Measurements from ENCODE around the gene PARP14. TPM values are rescaled to one million over a fixed set of nuclear protein-coding genes. Genes with fewer than 3 reads are reported as not detected.

The PARP14 gene
- total RNA-seq, 1 experiment from 2014 or later: 17.4 TPM

DNA sequence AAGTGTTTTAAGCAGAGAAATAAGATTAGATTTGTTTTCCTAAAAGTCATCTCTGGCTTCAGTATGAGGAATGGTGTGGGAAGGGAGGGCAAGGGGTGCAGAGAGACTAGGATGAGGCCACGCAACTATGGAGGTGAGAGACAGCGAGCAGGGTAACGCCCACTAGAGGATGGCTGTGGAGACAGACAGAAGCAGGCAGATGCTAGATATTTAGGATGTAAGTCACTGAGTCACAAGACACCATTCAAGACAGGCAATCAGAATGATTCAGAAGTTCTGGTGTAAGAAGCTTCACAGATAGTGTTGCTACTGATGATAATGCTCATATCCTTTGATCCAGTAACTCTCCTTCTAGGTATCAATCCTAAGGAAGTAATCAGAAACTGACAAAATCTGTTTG lies 93.9 kb downstream of the PARP14 start:
- H3K14ac ChIP-seq (ENCODE audit: insufficient read depth, low read length): no peak overlapping the region
- no peak for DNase-seq

More for the DNA sequence above, 93.9 kb downstream of the PARP14 start:
- no peaks in the 10 kb centered on the region for H3K27me3 ChIP-seq (ENCODE audit: insufficient read depth, low read length)
- H3K9ac ChIP-seq (ENCODE audit: extremely low read depth, insufficient read length, low read length): no peak overlapping the region
- no peak overlapping the region for H2AFZ ChIP-seq (ENCODE audit: low read length)
- WGBS (ENCODE audit: extremely low coverage, insufficient read length, low lambda C conversion rate): no CpG with 5 or more reads among the region's 3 CpGs
- no peak overlapping the region for H3K23ac ChIP-seq (ENCODE audit: insufficient read length, low read depth, low read length)
- no peak overlapping the region for H3K56ac ChIP-seq (ENCODE audit: insufficient read length, low read depth, low read length)
- no peak overlapping the region for H3K4ac ChIP-seq (ENCODE audit: low read depth, low read length)
- H4K8ac ChIP-seq (replicated peaks; ENCODE audit: insufficient read length, low read depth, low read length): no peak overlapping the region
- Mint-ChIP-seq H3K4me1 (peaks cover 11 to 17% of the 10 kb centered on the region in 2 experiments), H3K9me3 (no peaks in the 10 kb centered on the region; a peak in 1 of 5 replicates), H3K27me3 (ENCODE audit: low read depth) (no peaks in the 10 kb centered on the region), H3K27ac (peak overlapping the region in 1 of 3 experiments; percentile 71; a peak in 1 of 7 replicates), H3K4me3 (no peak overlapping the region), H3K36me3 (ENCODE audit: insufficient read depth in 1 of 3, low read depth in 3 of 3) (peaks cover 0 to 4% (median 0%) of the 10 kb centered on the region in 3 experiments; a peak in 2 of 7 replicates)
- H3K79me2 ChIP-seq (ENCODE audit: insufficient read depth, low read length): no peaks in the 10 kb centered on the region
- no peak overlapping the region for H3K18ac ChIP-seq (ENCODE audit: insufficient read length, low read depth, low read length)
- no peak overlapping the region for H2BK120ac ChIP-seq (ENCODE audit: low read depth, low read length, poor library complexity, severe bottlenecking)
- H3K79me1 ChIP-seq (ENCODE audit: insufficient read depth, low read depth, low read length, poor library complexity, severe bottlenecking): no peaks in the 10 kb centered on the region
- no peak overlapping the region for H4K5ac ChIP-seq (ENCODE audit: insufficient read length, low read depth, low read length)
- H4K91ac ChIP-seq (ENCODE audit: insufficient read length, low read depth, low read length): no peak overlapping the region
- TF ChIP-seq CTCF (conservative IDR thresholded peaks at IDR 0.05): peak; percentile 32; the same call in 2 of the 3 replicates
- H2BK15ac ChIP-seq (ENCODE audit: low read depth, low read length): no peak overlapping the region
- no peak overlapping the region for H3T11ph ChIP-seq (ENCODE audit: low read length)
- no peak overlapping the region for H2AK5ac ChIP-seq (ENCODE audit: insufficient read length, low read length)
- H2BK5ac ChIP-seq (ENCODE audit: insufficient read length, low read length): no peak overlapping the region
- no peak overlapping the region for H2BK20ac ChIP-seq (ENCODE audit: low read depth, low read length, poor library complexity, severe bottlenecking)
- no peak overlapping the region for H3K27ac ChIP-seq (ENCODE audit: insufficient read length, low read depth, low read length)
- no peaks in the 10 kb centered on the region for H4K20me1 ChIP-seq (ENCODE audit: control insufficient read depth, insufficient read depth, insufficient read length)
- no peaks in the 10 kb centered on the region for H3K23me2 ChIP-seq (ENCODE audit: insufficient read length, low read depth, low read length, poor library complexity, severe bottlenecking)
- no peaks in the 10 kb centered on the region for H3K9me3 ChIP-seq (ENCODE audit: control insufficient read depth, low read depth, low read length)
- no peaks in the 10 kb centered on the region for H3K4me1 ChIP-seq (ENCODE audit: insufficient read depth, low read length)
- H3K4me2 ChIP-seq (ENCODE audit: insufficient read depth, insufficient read length, low read length): no peak overlapping the region
- H2BK12ac ChIP-seq (ENCODE audit: insufficient read length, low read depth, low read length): no peak overlapping the region
